Stimulated activated CD8-positive, alpha-beta memory T cell treated with anti-CD3 and anti-CD28 coated beads, Interleukin-7, amount 100 ng/mL, for 4 hours (primary cell): ENCODE measurements around the gene MRPS34.
"Not testable (repeated sequence)": the region's sequence is repeated elsewhere in the genome, so short reads cannot be mapped to it uniquely, and the experiment has no call there.

ENCODE experiments used
- DNase-seq, 2 donors: peaks; one replicate each; pipeline ENCODE4 v3.0.0-alpha.2; 2020; ENCODE audit warnings: low read depth in 2 of 2

The MRPS34 gene

GRCh38 chr16:1752853-1753252 lies 20.1 kb downstream of the MRPS34 start:
- DNase-seq: no peak

DNA sequence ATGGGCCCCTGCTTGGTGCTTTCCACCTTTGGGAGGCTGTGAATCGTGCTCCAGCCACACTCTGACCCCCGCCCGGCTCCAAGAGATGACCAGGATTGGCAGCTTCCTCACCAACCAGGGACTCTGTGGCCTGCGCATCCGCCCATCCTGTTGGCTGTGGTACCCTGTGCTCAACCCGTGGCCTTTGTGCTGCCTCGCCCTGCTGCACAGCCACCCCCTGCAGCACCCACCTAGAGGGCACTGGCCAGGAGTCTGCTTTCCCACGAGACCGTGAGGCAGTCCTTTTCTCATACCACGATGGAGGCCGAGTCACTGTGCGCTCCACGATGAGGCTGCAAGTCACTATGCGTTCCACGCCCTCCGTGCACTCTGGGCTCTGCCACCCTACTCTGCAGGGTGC lies 21.0 kb downstream of the MRPS34 start:
- no peak for DNase-seq

- no peak for DNase-seq
Measured at GRCh38 chr16:1749152-1750117, 23.5 kb downstream of the MRPS34 start.

GRCh38 chr16:1747934-1748333 lies 25.0 kb downstream of the MRPS34 start:
- DNase-seq: no peak

DNA sequence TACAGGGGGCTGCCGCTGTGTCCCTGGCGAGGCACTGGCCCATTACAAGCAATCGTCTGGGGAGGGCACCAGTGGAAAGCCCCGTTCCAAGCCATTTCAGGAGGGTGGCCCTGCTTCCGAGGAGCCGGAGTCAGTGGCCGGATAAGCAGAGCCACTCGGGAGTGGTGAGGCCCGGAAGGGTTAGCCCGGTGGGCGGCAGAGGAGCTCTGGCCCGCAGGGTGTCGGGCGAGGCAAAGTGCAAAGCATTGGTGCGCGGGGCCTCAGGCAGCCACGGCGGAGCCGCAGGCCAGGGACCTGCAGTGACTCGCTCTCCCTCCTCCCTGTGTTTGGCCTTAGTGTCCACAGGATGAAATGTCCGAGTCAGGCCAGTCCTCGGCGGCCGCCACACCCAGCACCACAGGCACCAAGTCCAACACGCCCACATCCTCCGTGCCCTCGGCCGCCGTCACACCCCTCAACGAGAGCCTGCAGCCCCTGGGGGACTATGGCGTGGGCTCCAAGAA lies 26.2 kb downstream of the MRPS34 start:
- no peak for DNase-seq

GRCh38 chr16:1745900-1746692 lies 26.8 kb downstream of the MRPS34 start:
- DNase-seq: no peak

GRCh38 chr16:1745181-1745899 lies 27.6 kb downstream of the MRPS34 start:
- DNase-seq: no peak

- DNase-seq: no peak
Measured at GRCh38 chr16:1744338-1744840, 28.5 kb downstream of the MRPS34 start.

DNA sequence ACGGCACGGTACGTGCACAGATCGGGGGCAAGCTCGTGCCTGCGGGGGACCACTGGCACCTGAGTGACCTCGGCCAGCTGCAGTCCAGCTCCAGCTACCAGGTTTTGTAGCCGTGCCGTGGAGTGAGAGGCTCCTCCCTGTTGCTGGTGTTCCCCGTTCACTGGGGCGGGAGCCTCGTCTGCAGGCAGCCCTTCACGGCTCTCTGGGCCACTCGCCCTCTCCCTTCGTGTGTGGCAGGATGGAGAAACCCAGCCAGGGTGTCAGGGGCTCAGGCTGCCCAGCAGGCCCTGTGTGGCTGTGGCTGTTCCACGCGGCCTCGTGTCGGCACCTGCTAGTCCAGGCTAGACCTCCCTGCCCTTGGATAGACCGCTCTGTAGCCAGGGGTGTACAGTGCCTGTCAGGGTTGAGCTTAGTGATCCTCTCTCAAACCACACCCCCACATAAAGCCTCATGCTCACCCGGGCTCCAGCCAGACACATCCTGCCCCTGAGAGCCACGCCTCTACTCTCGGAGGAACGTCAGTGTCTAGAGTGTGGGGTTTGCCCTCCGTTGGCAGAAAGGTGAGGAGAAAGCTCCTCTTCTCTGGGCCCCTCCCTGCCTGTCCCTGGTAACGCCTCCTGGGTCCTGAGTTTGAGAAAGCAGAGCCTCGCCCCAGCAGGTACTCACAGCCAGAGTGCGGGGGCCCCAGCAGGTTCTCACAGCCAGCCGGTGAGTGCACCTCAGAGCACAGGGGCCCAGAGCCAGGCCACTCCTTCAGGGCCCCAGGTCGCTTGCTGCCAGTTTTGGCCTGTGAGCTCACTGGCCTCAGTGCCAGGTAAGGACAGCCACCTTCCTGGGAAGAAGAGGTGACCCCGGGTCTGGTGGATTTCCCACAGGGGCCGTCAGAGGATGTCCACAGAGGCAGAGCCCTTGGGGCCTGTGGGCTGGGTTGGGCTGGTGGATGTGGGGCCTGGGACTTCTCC lies 29.3 kb downstream of the MRPS34 start:
- no peak for DNase-seq

GRCh38 chr16:1741553-1742165 lies 31.3 kb downstream of the MRPS34 start:
- DNase-seq: no peak

- no peak for DNase-seq
Measured at GRCh38 chr16:1740781-1741490, 32.0 kb downstream of the MRPS34 start.

DNA sequence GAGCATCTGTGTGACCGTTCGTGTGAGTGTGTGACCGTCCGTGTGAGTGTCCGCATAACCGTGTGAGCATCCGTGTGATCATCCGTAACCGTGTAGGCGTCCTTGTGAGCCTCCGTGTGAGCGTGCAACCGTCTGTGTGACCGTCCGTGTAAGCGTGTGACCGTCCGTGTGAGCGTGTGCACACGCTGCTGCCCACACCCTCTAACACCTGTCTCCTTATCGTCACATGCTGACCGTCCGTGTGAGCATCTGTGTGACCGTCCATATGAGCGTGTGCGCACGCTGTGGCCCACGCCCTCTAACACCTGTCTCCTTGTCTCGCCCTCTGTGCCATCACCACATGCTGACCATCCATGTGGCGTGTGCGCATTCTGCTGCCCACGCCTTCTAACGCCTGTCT lies 32.7 kb downstream of the MRPS34 start:
- no peak for DNase-seq

GRCh38 chr16:1734816-1735215 lies 38.1 kb downstream of the MRPS34 start:
- DNase-seq: no peak

GRCh38 chr16:1734123-1734522 lies 38.8 kb downstream of the MRPS34 start:
- no peak for DNase-seq

DNA sequence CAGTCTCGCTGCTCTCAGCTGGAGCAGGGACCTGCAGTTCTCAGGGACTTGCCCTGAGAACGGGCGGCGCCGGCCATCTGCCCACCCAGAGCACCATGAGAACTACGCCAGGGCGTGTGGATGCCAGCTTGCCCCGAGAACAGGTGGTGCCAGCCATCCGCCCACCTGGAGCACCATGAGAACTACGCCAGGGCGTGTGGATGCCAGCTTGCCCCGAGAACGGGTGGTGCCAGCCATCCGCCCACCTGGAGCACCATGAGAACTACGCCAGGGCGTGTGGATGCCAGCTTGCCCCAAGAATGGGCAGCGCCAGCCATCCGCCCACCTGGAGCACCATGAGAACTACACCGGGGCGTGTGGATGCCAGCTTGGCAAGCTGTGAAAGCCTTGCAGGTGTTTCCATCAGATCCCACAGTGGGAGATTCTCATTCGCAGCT lies 40.4 kb downstream of the MRPS34 start:
- not testable (repeated sequence) for DNase-seq

- no peak for DNase-seq
Measured at GRCh38 chr16:1732071-1732470, 40.9 kb downstream of the MRPS34 start.

DNA sequence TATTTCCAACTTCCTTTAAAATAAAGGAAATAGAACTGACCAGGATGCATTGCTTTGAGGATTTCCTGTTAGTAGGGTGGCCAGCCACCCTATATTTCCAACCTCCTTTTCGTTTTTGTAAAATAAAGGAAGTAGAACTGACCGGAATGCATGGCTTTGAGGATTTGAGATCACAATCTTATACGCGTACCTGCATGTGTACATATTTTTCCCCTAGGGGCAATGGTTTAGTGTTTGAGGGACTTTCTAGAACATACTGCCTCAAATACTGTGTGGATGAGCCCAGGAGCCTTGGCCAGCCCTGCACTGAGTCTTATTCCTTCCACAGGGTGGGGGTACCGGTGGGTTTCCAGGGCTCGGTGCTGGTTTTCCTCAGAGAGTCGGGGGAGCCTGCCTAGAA lies 41.3 kb downstream of the MRPS34 start:
- DNase-seq: no peak

DNA sequence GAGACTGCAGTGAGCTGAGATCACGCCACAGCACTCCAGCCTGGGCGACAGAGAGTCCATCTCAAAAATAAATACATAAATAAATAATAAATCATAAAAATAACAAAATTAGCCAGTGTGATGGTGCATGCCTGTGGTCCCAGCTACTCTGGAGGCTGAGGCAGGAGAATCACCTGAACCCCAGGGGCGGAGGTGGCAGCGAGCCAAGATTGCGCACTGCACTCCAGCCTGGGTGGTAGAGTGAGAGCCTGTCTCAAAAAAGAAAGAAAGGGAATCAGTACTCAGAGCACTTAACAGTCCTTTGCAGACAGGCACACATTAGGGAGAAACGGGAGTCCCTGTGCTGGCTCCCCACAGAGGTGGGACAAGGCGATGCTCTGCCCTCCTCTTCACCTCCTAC lies 41.9 kb downstream of the MRPS34 start:
- no peak for DNase-seq

DNA sequence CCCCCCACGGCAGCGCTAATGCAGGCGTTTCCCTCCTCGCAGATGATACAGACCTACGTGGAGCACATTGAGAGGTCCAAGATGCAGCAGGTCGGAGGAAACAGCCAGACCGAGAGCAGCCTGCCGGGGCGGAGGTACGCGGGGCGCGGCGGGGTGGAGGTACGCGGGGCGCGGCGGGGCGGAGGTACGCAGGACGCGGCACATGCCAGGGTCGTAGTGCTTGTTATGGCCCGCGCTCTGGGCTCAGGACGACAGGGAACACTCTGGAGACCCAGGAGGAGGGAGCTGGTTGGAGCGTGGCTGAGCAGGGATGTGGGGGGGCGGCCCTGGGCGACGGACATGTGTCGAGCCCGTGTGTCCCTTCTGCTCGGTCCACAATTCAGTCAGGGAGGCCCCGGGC lies 43.5 kb downstream of the MRPS34 start:
- no peak for DNase-seq
